Skin epidermis (tissue), 12 donors: ENCODE data around the gene ISG15.
A peak's percentile ranks its signal among the peaks of the same experiment; 100 is the strongest.
"Not testable (repeated sequence)": the region's sequence is repeated elsewhere in the genome, so short reads cannot be mapped to it uniquely, and the experiment has no call there.

Source experiments
- H3K27ac ChIP-seq, 21 experiments: fragments of 200-600 bp; sonication (generic) in 11 of 21; one replicate each; pipeline ENCODE4 v1.5.0; 2020; ENCODE audit warnings: mild to moderate bottlenecking in 3 of 21, inconsistent platforms in 2 of 21, moderate library complexity in 2 of 21
- H3K4me3 ChIP-seq, 7 experiments: fragments of 200-600 bp; sonication (generic) in 2 of 7; one replicate each; pipeline ENCODE4 v1.5.0; 2020; ENCODE audit warnings: inconsistent platforms in 2 of 7, mild to moderate bottlenecking in 2 of 7, moderate library complexity in 1 of 7

The ISG15 gene

DNA sequence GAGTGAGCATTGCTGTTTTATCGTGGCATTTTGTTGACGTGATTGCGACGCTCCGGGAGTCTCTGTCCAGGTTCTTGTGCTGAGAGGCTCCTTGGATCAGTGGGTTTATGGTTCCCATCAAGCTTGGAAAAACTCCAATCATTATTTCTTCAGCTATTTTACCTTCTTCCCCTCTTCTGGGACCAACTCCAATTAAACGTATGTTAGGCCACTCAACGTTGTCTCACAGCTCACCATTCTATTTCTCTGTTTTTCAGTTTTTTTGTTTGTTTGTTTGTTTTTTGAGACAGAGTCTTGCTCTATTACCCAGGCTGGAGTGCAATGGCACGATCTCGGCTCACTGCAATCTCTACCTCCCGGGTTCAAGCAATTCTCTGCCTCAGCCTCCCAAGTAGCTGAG, 21.4 kb upstream of the ISG15 start:
- Histone ChIP-seq H3K4me3 (no peak overlapping the region), H3K27ac (no peak overlapping the region)

DNA sequence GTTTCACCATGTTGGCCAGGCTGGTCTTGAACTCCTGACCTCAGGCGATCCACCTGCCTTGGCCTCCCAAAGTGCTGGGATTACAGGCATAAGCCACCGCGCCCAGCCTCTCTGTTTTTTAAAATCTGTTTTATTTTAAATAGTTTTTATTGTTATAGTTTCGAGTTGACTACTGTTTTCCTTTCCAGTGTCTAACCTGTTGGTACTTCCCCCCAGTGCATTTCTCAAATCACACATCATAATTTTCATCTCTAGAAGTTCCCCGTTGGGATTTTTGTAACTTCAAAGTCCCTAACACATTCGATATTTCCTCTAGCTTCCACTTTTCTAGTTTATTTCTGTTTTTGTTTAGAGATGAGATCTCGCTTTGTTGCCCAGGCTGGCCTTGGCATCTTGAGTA, 20.9 kb upstream of the ISG15 start:
- H3K27ac ChIP-seq = no peak overlapping the region
- no peak overlapping the region for H3K4me3 ChIP-seq

DNA sequence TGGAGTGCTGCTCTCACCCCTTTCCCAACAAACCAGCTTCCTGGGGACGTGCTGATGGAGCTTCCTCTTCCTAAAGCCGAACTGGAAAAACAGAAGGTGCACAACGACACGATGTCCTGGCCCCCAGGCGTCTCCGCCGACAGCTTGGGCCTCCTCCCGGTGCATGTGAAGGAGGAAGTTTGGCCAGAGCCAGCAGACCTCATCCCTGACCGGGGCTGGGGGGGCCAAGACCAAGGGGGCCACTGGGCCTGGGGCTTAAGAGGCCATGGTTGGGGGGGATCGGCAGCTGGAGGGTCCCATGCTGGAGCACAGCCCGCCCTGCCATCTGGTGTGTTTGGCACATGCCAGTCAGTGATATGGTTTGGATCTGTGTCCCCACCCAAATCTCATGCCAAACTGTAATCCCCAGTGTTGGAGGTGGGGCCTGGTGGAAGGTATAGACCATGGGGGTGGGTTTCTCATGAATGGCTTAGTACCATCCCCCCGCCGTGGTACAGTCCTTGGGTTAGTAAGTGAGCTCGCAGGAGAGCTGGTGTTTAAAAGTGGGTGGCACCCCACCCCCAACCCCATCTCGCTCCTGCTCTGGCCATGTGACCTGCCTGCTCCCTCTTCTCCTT, 19.8 kb upstream of the ISG15 start:
- Histone ChIP-seq H3K27ac (no peak overlapping the region), H3K4me3 (no peak overlapping the region)

DNA sequence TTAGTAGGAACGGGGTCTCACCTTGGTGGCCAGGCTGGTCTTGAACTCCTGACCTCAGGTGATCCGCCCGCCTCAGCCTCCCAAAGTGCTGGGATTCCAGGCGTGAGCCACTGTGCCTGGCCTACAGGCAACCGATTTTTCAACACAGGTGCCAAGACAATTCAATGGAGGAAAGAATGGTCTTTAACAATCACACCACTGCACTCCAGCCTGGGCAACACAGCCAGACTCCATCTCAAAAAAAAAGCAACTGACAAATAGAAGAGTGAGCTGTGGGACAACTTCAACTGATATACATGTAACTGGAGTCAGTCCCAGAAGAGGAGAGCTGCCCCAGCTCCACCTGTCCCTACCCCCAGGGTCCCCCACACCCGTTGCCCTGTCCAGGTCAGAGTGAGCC, 18.8 kb upstream of the ISG15 start:
- H3K4me3 ChIP-seq, H3K27ac ChIP-seq: not testable (repeated sequence)

DNA sequence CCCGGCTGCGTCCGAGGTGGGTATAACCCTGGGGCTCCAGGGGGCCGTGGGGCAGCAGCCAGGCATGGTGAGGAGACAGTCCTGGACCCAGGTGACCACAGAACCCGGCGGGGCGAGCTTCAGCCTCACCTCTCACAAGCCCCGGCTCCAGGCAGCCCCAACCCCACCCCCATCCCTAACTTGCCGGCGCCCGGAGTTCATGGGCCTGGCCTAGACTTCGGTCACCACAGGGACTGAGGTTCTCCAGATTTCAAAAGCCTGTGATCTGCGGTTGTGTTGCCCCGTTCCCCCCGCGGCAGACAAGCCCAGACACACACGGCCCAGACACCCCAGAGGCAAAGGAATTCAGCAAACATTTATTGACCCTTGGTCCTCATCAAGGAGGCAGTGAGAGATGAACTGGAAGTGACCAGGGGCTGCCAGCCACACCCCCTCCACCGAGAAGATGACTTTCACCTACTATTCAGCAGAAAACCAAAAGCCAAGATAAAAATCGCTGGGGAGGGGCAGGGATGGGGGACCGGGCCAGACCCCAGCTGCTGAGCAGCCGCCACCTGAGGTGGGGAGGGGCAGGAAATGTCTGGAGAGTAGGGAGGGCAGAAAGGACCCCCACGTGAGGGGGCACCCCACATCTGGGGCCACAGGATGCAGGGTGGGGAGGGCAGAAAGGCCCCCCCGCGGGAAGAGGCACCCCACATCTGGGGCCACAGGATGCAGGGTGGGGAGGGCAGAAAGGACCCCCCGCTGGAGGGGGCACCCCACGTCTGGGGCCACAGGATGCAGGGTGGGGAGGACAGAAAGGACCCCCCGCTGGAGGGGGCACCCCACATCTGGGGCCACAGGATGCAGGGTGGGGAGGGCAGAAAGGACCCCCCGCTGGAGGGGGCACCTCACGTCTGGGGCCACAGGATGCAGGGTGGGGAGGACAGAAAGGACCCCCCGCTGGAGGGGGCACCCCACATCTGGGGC, 17.3 kb upstream of the ISG15 start:
- Histone ChIP-seq H3K4me3 (no peak overlapping the region), H3K27ac (no peak overlapping the region)

DNA sequence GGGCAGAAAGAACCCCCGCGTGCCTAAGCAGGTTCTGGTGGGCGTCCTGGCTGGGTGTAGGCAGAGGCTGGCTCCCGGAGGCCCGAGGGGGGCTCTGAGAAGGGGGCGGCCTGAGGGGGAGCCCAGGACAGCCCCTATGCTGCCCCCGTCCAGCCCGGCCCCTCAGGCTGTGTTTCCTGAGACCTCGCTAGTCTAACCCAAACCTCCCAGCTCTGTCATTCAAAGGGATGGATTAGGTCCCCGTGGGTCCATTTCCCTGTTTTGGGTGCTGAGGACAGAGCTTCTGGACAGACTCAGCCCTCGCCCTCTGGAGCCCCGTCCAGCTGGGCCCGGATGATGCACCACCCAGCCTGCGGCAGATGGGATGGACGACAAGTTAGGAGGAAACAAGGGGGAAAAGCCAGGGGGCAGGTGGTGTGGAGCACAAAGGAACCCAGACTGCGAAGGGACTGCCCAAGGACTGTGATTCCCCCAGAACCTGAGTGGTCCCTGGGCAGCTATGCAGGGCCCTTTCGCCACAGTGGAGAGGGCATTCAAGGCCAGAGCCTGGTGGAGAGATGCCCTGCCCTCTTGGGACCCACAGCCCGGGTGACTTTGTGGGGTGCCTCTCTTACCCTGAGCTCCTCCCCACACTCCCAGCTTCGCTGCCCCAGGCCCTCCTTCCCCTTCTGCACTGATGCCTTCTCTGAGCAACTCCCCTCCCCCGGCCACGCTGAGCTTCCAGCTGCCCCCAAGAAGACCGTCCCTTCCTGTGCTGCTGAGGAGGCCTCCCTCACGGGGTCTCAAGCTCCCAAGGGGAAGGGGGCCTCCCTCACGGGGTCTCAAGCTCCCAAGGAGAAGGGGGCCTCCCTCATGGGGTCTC, 16.2 kb upstream of the ISG15 start:
- H3K4me3 ChIP-seq = no peak overlapping the region
- H3K27ac ChIP-seq = no peak overlapping the region

DNA sequence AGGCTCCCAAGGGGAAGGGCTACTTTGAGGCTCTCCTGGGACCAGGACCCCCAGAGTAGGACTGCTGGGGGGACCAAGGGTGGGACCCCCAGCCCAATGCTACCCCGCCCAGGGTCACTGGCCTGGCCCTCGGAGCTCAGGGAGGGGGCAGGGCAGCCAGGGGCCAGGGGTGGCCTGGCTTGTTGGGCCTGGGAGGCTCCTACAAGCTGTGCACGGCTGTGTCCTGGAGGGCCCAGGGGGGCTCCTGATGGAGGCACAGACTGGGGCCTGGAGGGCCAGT, 15.6 kb upstream of the ISG15 start:
- no peak overlapping the region for H3K27ac ChIP-seq

DNA sequence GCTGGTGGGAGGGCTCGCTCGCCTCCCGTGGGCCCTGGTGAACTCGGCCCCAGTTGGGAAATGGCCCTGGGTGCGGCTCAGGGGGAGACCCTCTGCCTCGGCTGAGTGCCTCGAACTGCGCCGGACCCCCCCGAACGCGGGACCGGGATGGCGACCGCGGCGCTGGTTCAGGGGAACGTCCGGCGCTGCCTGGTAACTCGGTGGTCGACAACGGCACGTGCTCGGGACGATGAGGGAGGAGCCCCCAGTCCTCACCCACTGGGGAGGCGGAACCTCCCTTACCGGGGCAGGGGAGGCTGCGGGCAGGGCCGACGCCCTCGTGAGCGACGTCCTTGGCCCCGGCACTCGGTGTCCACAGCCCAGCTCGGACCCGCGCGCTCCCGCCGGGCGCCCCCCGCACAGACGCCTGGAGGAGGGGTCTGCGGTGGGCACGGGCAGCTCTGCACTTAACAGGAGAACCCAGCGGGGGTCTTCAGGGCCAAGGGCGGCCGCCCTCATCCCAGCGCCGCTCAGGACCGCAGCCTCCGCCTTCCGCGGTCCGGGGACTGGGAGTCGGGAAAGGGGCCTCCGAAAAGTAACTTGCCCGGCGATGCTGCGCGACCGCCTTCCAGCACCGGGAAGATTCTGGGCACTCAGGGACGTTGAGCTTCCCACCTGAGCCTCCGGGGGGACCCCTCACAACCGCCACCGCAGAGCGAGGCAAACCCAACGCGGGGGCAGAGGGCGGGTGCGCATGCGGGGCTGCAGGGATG, 15.1 kb upstream of the ISG15 start:
- H3K27ac ChIP-seq = peak overlapping the region in 4 of 21 experiments; percentile 74 to 91 (median 80)
- H3K4me3 ChIP-seq = peak overlapping the region; percentile 33 to 51 (median 50)

More for the DNA sequence above, 15.6 kb upstream of the ISG15 start:
- H3K4me3 ChIP-seq = peak overlapping the region in 1 of 7 experiments; percentile 49

DNA sequence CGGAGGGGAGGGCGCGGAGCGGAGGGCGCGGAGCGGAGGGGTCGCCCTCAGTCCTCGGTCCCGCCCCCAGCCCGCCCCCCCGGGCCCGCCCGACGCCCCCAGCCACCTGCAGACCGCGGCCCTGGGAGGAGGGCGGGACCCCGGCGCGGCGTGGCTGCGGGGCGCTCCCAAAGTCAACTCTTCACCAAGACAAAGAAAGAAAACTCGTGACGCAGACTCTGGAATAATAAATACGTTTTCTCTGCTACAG, 14.6 kb upstream of the ISG15 start:
- peak overlapping the region in 10 of 21 experiments; percentile 74 to 98 (median 88) for H3K27ac ChIP-seq
- peak overlapping the region; percentile 33 to 51 (median 50) for H3K4me3 ChIP-seq

DNA sequence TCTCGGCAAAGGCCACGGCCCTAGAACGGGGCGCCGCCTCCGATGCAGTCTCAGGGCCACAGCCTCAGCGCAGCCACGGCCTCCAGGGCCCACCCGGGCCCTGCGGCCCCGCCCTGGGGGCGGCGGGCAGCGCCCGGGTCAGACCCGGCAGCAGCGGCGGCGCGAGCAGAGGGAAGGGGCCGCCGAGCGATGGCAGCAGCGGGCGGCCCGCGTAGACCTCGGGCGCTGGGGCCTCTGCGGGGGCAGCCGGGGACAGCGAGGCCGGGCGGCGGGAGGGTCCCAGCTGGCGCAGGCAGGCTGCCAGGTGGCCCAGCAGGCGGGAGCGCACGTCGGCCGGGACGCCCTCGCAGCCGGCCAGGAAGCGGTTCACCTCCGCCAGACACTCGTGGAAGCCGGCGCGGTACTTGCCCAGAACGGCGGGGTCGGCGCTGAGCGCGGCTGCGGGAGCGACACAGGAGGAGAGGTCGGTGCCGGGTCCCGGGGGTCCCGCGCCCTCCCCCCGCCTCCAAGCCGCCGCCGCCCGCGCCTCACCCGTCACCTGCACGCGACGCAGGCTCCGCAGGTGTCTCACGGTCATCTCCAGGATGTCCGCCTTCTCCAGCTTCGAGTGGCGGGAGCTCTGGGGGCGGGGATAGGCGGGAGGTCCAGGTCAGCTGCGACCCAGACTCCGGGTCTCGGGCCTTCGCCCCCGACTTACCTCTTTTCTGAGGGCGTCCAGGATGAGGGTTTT, 14.1 kb upstream of the ISG15 start:
- Histone ChIP-seq H3K27ac (peak overlapping the region in 19 of 21 experiments; percentile 14 to 98 (median 82)), H3K4me3 (peak overlapping the region; percentile 33 to 51 (median 50))

DNA sequence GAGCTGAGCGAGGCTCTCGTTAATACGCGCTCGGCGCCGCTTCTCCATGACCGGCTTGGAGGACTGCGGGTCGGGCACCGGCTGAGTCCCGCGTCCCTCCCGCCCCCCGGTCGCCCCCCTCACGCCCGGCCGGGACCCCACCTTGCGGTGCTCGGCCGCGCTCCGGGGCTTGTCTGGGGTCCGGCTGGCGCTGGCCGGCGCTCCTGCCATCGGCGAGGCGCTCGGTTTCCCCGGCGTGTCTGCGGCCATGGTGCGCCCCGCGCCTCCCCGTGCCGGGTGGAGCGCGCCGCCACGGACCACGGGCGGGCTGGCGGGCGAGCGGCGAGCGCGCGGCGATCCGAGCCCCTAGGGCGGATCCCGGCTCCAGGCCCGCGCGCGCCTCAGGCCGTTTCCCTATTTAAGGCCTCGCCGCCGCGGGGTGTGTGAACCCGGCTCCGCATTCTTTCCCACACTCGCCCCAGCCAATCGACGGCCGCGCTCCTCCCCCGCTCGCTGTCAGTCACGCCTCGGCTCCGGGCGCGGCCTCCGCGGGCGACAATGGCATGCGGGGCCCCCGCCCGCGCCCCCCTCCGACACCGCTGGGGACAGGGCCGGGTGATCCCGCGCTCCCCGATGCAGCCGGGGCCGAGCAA, 13.5 kb upstream of the ISG15 start, which contains the start of gene HES4:
Gene HES4, minus strand, starts transcription at position 373 of the 632 bp plus-strand sequence. Its CDS starts 124 bp downstream, at position 249.
- Histone ChIP-seq H3K27ac (peak within 1 kb of the TSS; percentile 74 to 98 (median 88)), H3K4me3 (peak within 1 kb of the TSS; percentile 33 to 51 (median 50))

DNA sequence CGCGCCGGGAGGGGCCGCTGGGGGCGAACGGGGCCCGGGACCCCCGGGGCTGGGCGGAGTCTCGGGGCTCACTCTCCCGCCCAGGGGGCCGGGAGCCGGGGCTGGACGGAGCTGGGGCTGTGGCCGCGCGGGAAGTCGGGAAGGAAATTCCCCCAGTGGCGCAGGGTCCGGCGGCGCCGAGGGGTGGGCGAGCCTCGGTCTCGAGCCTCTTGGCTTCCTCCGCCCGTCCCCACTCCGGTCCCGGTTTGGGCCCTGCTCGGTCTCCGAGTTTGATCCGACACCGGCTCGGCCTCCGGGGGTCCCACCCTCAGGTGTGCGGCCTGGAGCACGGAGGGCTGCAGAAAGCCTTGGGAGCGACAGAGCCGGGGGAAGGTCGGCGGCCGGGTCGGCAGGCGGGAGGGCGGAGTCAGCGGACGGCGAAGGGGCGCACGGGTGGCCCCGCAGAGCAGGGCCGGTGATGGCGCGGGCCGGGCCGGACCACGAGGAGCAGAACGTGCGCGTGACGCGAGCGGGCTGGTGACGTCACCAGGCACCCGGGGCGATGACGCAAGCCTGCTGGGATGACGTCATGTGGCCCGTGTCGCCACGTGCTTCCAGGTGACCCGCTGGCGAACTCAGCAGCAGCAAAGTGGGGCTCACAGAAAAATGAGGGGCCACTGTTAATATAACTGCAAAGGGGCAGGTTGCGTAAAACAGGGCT, 12.8 kb upstream of the ISG15 start:
- H3K4me3 ChIP-seq = peak overlapping the region; percentile 33 to 51 (median 50)
- peak overlapping the region; percentile 74 to 98 (median 88) for H3K27ac ChIP-seq

DNA sequence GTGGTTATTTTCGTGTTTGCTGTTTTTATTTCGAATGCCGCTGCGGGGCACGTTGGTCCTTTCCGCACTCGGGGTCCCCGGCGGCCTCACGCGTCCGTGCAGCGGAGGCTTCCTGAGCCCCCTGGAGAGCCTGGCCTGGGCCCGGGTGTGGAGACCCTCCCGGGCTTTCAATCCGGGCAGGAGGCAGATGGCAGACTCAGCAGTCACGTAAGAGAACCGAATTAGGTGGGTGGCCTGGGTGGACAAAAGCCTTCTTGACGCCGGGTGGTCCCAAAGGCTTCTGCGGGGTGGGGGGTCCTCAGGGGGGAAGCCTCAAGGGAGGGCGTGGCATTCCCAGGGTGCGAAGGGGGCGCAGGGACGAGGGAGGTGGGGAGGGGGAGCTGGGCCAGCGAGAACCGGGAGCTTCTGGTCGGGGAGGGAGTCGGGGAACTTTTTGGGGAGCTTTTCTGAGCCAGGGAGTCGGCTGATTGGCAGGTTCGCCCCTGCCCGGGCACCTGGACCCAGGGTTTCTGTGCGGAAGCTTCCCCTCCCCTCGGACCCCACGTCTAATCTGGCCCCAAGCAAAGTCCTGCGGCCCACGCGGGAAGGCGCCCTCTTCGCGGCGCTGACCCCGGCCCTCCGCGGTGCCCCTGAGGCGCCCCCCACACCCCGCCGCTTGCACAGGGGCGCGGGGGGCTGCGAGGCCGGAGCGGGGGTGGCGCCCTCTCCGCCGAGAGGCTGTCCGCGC, 12.1 kb upstream of the ISG15 start:
- H3K27ac ChIP-seq = peak overlapping the region; percentile 7 to 98 (median 87)
- H3K4me3 ChIP-seq = peak overlapping the region; percentile 33 to 51 (median 50)

DNA sequence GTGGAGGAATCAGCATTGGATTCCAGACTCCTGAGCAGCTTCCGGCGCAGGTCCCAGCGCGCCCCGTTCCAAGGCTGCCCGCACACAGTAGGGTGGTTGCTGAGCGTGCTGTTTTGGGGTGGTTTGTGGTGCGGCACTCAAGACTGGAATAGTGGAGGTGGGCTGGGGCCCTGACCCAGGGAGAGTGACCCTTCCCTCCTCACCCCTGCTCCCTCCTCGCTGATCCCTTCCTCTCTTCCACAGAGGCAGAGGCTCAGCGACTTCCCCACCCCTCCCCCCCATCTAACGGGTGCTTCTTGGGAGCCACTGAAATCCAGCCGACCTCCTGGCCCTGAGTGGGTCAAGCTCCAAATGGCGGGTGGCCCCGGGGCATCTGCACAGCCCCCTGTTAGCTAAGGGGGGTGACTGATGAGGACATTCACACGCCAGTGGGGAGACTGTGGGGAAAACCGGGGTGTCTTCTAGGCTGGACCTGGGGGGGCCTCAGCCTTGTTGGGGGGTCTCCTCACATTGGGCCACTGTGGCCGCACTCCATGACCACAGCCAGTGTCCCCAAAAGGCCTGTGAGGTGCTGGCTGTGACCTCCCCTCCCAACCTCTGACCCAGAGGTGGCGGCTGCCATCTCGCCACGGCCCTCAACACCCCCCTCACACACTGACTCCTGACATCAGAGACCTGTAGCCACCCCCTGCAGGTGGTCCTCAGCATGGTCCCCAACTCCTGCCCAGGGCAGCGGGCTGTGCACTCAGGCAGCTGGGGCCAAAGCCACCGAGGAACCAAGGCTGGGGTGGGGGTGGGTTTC, 9.5 kb upstream of the ISG15 start:
- no peak overlapping the region for H3K27ac ChIP-seq
- no peak overlapping the region for H3K4me3 ChIP-seq

DNA sequence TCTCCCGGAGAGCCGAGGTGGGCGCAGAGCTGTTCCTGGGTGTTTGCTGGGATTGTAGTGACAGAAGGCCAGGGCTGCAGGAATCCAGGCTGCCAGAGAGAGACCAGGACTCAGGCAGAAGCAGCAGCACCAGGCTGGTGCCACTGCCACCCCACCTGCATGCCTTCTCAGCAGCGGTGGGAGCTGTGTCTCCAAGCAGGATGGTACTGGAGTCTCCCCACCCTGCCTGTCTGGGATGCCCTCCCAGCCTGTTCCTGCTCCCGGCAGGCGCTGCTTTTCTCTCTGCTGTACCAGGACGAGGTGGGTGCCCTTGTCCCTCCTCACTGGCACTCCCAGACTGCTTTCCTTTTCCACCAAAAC, 8.9 kb upstream of the ISG15 start:
- no peak overlapping the region for H3K4me3 ChIP-seq
- H3K27ac ChIP-seq = no peak overlapping the region
